GM23338 (cell line): ENCODE data around the gene TXNL4A. TPM values are rescaled to one million over a fixed set of nuclear protein-coding genes. Genes with fewer than 3 reads are reported as not detected.

ENCODE experiments used
- ATAC-seq: fragments of 200-7000 bp; cut with Tn5 transposase; 3 replicates; pipeline ENCODE4 v1.9.1; 2020
- DNase-seq: peaks from one replicate; pipeline ENCODE4 v3.0.0-alpha.2; 2015; ENCODE audit warnings: low spot score
- H2AFZ ChIP-seq: fragments of 200-600 bp; sonication (generic); 2 replicates; pipeline ENCODE4 v1.8.0; 2016; ENCODE audit warnings: antibody characterized with exemption, mild to moderate bottlenecking, moderate library complexity
- H3F3A ChIP-seq: fragments of 200-600 bp; sonication (generic); replicated peaks from 2 replicates; pipeline ENCODE4 v1.8.0; 2017; ENCODE audit warnings: antibody characterized with exemption, mixed run types, low read depth
- H3K27ac ChIP-seq: fragments of 200-600 bp; sonication (generic); 2 replicates; pipeline ENCODE4 v1.6.1; 2016; ENCODE audit warnings: low read depth
- H3K27me3 ChIP-seq: fragments of 200-600 bp; sonication (generic); 2 replicates; pipeline ENCODE4 v1.8.0; 2016; ENCODE audit warnings: mild to moderate bottlenecking, mixed run types, moderate library complexity; ENCODE audit not compliant: insufficient read depth
- H3K36me3 ChIP-seq: fragments of 200-600 bp; sonication (generic); 2 replicates; pipeline ENCODE4 v1.8.0; 2016; ENCODE audit warnings: mild to moderate bottlenecking; ENCODE audit not compliant: insufficient read depth
- H3K4me1 ChIP-seq: fragments of 200-600 bp; sonication (generic); 2 replicates; pipeline ENCODE4 v1.8.0; 2016; ENCODE audit warnings: mild to moderate bottlenecking, moderate library complexity; ENCODE audit not compliant: insufficient read depth
- H3K4me2 ChIP-seq: fragments of 200-600 bp; sonication (generic); 2 replicates; pipeline ENCODE4 v1.7.1; 2017; ENCODE audit warnings: mixed run types
- H3K4me3 ChIP-seq: fragments of 200-600 bp; sonication (generic); 2 replicates; pipeline ENCODE4 v1.6.1; 2016; ENCODE audit warnings: mixed run types
- H3K79me2 ChIP-seq: fragments of 200-600 bp; sonication (generic); replicated peaks from 2 replicates; pipeline ENCODE4 v1.8.0; 2017; ENCODE audit warnings: mild to moderate bottlenecking; ENCODE audit not compliant: insufficient read depth
- H3K9me2 ChIP-seq: fragments of 200-600 bp; sonication (generic); 2 replicates; pipeline ENCODE4 v1.8.0; 2017; ENCODE audit not compliant: insufficient read depth
- H4K20me1 ChIP-seq: fragments of 200-600 bp; sonication (generic); replicated peaks from 2 replicates; pipeline ENCODE4 v1.8.0; 2017; ENCODE audit warnings: mild to moderate bottlenecking; ENCODE audit not compliant: insufficient read depth
- H3K27ac Mint-ChIP-seq: 2 replicates; pipeline ENCODE4 v1.8.0; 2020; ENCODE audit warnings: inconsistent platforms, mild to moderate bottlenecking, moderate library complexity, mixed read lengths
- H3K27me3 Mint-ChIP-seq: 3 replicates; pipeline ENCODE4 v1.8.0; 2022; ENCODE audit warnings: low read depth, mild to moderate bottlenecking, moderate library complexity, mixed read lengths, inconsistent platforms; ENCODE audit not compliant: insufficient read depth, poor library complexity
- H3K36me3 Mint-ChIP-seq: 3 replicates; pipeline ENCODE4 v1.8.0; 2021; ENCODE audit warnings: low read depth, mild to moderate bottlenecking, inconsistent platforms, moderate library complexity, mixed read lengths
- H3K4me1 Mint-ChIP-seq: 3 replicates; pipeline ENCODE4 v1.8.0; 2020; ENCODE audit warnings: mild to moderate bottlenecking, inconsistent platforms, mixed read lengths
- H3K4me3 Mint-ChIP-seq: 3 replicates; pipeline ENCODE4 v1.8.0; 2021; ENCODE audit warnings: moderate library complexity, mild to moderate bottlenecking, inconsistent platforms, mixed read lengths
- H3K9me3 Mint-ChIP-seq: 3 replicates; pipeline ENCODE4 v1.8.0; 2020; ENCODE audit warnings: moderate library complexity, mild to moderate bottlenecking, inconsistent platforms, mixed read lengths
- ETS1 ChIP-seq: IDR thresholded peaks from 2 replicates; pipeline ENCODE4 v1.6.1; 2016; ENCODE audit warnings: antibody characterized with exemption
- EZH2 ChIP-seq: fragments of 200-600 bp; sonication (generic); IDR thresholded peaks from one replicate; pipeline ENCODE4 v1.8.0; 2017; ENCODE audit warnings: antibody characterized with exemption, mild to moderate bottlenecking, low read depth; ENCODE audit not compliant: unreplicated experiment
- EZH2phosphoT487 ChIP-seq: fragments of 200-600 bp; sonication (generic); IDR thresholded peaks from one replicate; pipeline ENCODE4 v1.8.1; 2018; ENCODE audit warnings: antibody characterized with exemption; ENCODE audit not compliant: unreplicated experiment
- JUNB ChIP-seq: IDR thresholded peaks from one replicate; pipeline ENCODE4 v1.6.1; 2016; ENCODE audit warnings: antibody characterized with exemption; ENCODE audit not compliant: unreplicated experiment
- NANOG ChIP-seq: IDR thresholded peaks from 2 replicates; pipeline ENCODE4 v1.6.1; 2016; ENCODE audit warnings: antibody characterized with exemption, borderline replicate concordance
- POLR2AphosphoS5 ChIP-seq: IDR thresholded peaks from 2 replicates; pipeline ENCODE4 v1.6.1; 2016; ENCODE audit warnings: antibody characterized with exemption, low read depth
- REST ChIP-seq: IDR thresholded peaks from one replicate; pipeline ENCODE4 v1.6.1; 2018; ENCODE audit warnings: antibody characterized with exemption; ENCODE audit not compliant: unreplicated experiment
- STAT1 ChIP-seq: IDR thresholded peaks from one replicate; pipeline ENCODE4 v1.6.1; 2016; ENCODE audit warnings: antibody characterized with exemption; ENCODE audit not compliant: unreplicated experiment
- ZNF114 ChIP-seq: fragments of 250-450 bp; sonication (Bioruptor Pico); IDR thresholded peaks from 2 replicates; pipeline ENCODE4 v1.5.0; 2020; ENCODE audit warnings: mild to moderate bottlenecking, moderate library complexity
- polyA plus RNA-seq: library from polyadenylated mRNA; unstranded; fragments of >200 nt; fragmentation: Nextera tagmentation; extraction: Ambion mirVana; gene quantifications from 2 replicates; pipeline ENCODE4 v1.2.1, GENCODE V29; 2016
- total RNA-seq: library from RNA; depleted of rRNA; stranded (reverse); fragments of >200 nt; shearing (Covaris generic); gene quantifications from 2 replicates; pipeline ENCODE4 v1.2.3, GENCODE V29; 2014
- TF ChIP-seq, protein P1 (sequence below): fragments of 250-450 bp; sonication (Bioruptor Pico); IDR thresholded peaks from 2 replicates; pipeline ENCODE4 v1.5.0; 2020; ENCODE audit warnings: mild to moderate bottlenecking, moderate library complexity

Gene TXNL4A
- total and polyA plus RNA-seq, 2 experiments from 2014 or later, result 51.0 to 271 TPM

DNA sequence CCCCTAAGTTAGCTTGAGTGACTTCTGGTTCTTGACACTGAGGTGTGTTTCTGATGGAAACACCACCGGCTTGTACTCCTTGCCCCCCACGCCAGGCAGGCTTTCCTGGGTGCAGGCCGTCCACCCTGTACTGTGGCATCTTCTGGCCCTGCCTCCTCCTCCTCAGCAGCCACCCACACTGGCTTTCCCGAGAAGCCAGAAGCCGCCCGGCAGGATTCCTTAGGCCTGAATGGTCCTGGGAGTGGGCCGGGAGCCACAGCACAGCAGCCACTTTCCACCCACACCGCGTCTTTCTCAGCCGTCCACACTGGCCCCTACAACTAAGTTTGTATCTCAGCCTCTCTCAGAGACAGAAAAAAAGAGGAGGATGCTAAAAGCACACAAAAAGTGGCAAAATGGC, 26.1 kb downstream of the TXNL4A start:
- Histone ChIP-seq H3K4me3 (no peak overlapping the region), H3K27ac (no peak overlapping the region), H2AFZ (no peak overlapping the region), H4K20me1 (peaks cover 7% of the 10 kb centered on the region), H3K27me3 (peaks cover 80% of the 10 kb centered on the region), H3K36me3 (no peaks in the 10 kb centered on the region), H3K4me1 (peaks cover 25% of the 10 kb centered on the region), H3F3A (peaks cover 7% of the 10 kb centered on the region; the same call in 1 of the 2 replicates), H3K4me2 (no peak overlapping the region), H3K79me2 (0 out of 2 replicates have a peak, but pooled peaks cover 3% of the 10 kb centered on the region), H3K9me2 (no peaks in the 10 kb centered on the region)
- Mint-ChIP-seq H3K36me3 (no peaks in the 10 kb centered on the region), H3K27ac (no peak overlapping the region), H3K4me1 (peaks cover 27% of the 10 kb centered on the region), H3K27me3 (peaks cover 65% of the 10 kb centered on the region), H3K4me3 (no peak overlapping the region), H3K9me3 (no peaks in the 10 kb centered on the region; the same call in 1 of the 3 replicates)
- DNase-seq, result no peak
- ATAC-seq, result no peak
- TF ChIP-seq POLR2AphosphoS5 (no peak), STAT1 (no peak), ZNF114 (CRISPR knock-in tag) (no peak), EZH2phosphoT487 (no peak), NANOG (no peak), REST (no peak), EZH2 (no peak), ETS1 (no peak), JUNB (no peak)
- TF ChIP-seq, protein P1, sequence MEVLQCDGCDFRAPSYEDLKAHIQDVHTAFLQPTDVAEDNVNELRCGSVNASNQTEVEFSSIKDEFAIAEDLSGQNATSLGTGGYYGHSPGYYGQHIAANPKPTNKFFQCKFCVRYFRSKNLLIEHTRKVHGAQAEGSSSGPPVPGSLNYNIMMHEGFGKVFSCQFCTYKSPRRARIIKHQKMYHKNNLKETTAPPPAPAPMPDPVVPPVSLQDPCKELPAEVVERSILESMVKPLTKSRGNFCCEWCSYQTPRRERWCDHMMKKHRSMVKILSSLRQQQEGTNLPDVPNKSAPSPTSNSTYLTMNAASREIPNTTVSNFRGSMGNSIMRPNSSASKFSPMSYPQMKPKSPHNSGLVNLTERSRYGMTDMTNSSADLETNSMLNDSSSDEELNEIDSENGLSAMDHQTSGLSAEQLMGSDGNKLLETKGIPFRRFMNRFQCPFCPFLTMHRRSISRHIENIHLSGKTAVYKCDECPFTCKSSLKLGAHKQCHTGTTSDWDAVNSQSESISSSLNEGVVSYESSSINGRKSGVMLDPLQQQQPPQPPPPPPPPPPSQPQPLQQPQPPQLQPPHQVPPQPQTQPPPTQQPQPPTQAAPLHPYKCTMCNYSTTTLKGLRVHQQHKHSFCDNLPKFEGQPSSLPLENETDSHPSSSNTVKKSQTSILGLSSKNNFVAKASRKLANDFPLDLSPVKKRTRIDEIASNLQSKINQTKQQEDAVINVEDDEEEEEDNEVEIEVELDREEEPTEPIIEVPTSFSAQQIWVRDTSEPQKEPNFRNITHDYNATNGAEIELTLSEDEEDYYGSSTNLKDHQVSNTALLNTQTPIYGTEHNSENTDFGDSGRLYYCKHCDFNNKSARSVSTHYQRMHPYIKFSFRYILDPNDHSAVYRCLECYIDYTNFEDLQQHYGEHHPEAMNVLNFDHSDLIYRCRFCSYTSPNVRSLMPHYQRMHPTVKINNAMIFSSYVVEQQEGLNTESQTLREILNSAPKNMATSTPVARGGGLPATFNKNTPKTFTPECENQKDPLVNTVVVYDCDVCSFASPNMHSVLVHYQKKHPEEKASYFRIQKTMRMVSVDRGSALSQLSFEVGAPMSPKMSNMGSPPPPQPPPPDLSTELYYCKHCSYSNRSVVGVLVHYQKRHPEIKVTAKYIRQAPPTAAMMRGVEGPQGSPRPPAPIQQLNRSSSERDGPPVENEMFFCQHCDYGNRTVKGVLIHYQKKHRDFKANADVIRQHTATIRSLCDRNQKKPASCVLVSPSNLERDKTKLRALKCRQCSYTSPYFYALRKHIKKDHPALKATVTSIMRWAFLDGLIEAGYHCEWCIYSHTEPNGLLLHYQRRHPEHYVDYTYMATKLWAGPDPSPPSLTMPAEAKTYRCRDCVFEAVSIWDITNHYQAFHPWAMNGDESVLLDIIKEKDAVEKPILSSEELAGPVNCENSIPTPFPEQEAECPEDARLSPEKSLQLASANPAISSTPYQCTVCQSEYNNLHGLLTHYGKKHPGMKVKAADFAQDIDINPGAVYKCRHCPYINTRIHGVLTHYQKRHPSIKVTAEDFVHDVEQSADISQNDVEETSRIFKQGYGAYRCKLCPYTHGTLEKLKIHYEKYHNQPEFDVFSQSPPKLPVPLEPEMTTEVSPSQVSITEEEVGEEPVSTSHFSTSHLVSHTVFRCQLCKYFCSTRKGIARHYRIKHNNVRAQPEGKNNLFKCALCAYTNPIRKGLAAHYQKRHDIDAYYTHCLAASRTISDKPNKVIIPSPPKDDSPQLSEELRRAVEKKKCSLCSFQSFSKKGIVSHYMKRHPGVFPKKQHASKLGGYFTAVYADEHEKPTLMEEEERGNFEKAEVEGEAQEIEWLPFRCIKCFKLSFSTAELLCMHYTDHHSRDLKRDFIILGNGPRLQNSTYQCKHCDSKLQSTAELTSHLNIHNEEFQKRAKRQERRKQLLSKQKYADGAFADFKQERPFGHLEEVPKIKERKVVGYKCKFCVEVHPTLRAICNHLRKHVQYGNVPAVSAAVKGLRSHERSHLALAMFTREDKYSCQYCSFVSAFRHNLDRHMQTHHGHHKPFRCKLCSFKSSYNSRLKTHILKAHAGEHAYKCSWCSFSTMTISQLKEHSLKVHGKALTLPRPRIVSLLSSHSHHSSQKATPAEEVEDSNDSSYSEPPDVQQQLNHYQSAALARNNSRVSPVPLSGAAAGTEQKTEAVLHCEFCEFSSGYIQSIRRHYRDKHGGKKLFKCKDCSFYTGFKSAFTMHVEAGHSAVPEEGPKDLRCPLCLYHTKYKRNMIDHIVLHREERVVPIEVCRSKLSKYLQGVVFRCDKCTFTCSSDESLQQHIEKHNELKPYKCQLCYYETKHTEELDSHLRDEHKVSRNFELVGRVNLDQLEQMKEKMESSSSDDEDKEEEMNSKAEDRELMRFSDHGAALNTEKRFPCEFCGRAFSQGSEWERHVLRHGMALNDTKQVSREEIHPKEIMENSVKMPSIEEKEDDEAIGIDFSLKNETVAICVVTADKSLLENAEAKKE (CRISPR knock-in tag), result no peak
